Thyroid gland (tissue), 4 donors: Measurements from ENCODE around the gene CAMTA1. TPM values are rescaled to one million over a fixed set of nuclear protein-coding genes. Genes with fewer than 3 reads are reported as not detected.

Experiments used
- DNase-seq, 2 donors: peaks; one replicate each; pipeline ENCODE4 v3.0.0-alpha.2; 2019
- H3K27ac ChIP-seq, 3 donors: fragments of 200-600 bp; sonication (generic); 1 replicate in 2 of 3; 2 replicates in 1 of 3; pipeline ENCODE4 v1.5.1; 2016 to 2019; ENCODE audit warnings: mild to moderate bottlenecking in 1 of 3, moderate library complexity in 1 of 3
- H3K27me3 ChIP-seq: fragments of 200-600 bp; sonication (generic); one replicate; pipeline ENCODE4 v1.5.1; 2019
- H3K36me3 ChIP-seq, 2 donors: fragments of 200-600 bp; sonication (generic); one replicate each; pipeline ENCODE4 v1.5.1; 2016 to 2019
- H3K4me1 ChIP-seq, 2 donors: fragments of 200-600 bp; sonication (generic); one replicate each; pipeline ENCODE4 v1.5.1; 2017 to 2019
- H3K4me3 ChIP-seq, 3 donors: fragments of 200-600 bp; sonication (generic); replicated peaks in 1 of 3; 1 replicate in 2 of 3; 2 replicates in 1 of 3; pipeline ENCODE4 v1.5.1; 2016; ENCODE audit warnings: mild to moderate bottlenecking in 1 of 3
- H3K9me3 ChIP-seq: fragments of 200-600 bp; sonication (generic); one replicate; pipeline ENCODE4 v1.5.1; 2017
- POLR2A ChIP-seq, 2 donors: fragments of 450-650 bp; IDR thresholded peaks; one replicate each; pipeline ENCODE4 v1.6.1; 2017; ENCODE audit warnings: antibody characterized with exemption in 2 of 2, mild to moderate bottlenecking in 2 of 2, moderate library complexity in 1 of 2
- WGBS, 2 donors: methylation state at CpG; one replicate each; pipeline ENCODE4 v1.1.5; 2017; 5-methylcytosine and 5-hydroxymethylcytosine counted together
- intact Hi-C: fragments of 100-400 bp; cut with DNase I; formaldehyde crosslinking; loops from one replicate; pipeline ENCODE4 v1.15.1; 2023
- total RNA-seq, 4 donors: library from RNA; depleted of rRNA; stranded (reverse); fragments of >200 nt; gene quantifications; one replicate each; pipeline ENCODE4 v1.2.3, GENCODE V29; 2016
- TF ChIP-seq, protein P1 (sequence below), 6 experiments: fragments of 200-600 bp in 3 of 6; fragments of 450-650 bp in 3 of 6; sonication (generic) in 3 of 6; IDR thresholded peaks; one replicate each; pipeline ENCODE4 v1.5.1; 2016 to 2019; ENCODE audit warnings: antibody characterized with exemption in 6 of 6, mild to moderate bottlenecking in 2 of 6, inconsistent platforms in 1 of 6, moderate library complexity in 1 of 6

Gene CAMTA1
- total RNA-seq, 4 donors from 2014 or later = 63.9 to 124 (median 101) TPM

DNA sequence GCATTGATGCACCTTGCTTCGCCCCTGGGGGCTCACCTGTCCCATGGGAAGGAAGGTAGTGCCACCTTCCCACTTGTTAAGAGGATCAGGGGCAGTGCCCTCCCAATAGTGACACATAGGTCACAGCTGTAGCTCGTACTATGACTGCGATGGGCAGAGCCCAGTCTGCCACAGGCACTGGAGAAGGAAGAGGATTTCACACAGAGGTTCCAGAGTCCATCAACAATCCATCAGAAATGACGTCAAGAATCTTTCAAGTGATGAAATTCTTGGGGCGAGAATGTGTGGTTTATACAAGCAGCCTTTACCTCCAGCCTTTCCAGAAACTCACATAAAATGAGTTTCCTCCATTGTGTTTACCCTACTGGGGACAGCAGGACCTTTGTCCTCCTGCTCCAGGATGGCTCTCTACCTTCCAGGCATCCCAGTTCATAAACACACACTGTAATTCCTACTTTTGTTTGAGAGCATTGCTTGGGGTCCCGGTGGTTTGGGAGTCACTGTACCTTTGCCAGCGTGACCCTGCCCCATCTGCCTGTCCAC lies 725.2 kb downstream of the CAMTA1 start:
- Histone ChIP-seq H3K4me3 (no peak overlapping the region), H3K9me3 (no peaks in the 10 kb centered on the region), H3K4me1 (peaks cover 0 to 5% of the 10 kb centered on the region in 2 donors), H3K27me3 (no peaks in the 10 kb centered on the region), H3K27ac (no peak overlapping the region), H3K36me3 (no peaks in the 10 kb centered on the region)
- WGBS, 2 donors = 86 to 91% methylated on average over 5 to 6 of the region's 7 CpGs
- DNase-seq = no peak
- intact Hi-C loops = no loop called here
- TF ChIP-seq, protein P1, sequence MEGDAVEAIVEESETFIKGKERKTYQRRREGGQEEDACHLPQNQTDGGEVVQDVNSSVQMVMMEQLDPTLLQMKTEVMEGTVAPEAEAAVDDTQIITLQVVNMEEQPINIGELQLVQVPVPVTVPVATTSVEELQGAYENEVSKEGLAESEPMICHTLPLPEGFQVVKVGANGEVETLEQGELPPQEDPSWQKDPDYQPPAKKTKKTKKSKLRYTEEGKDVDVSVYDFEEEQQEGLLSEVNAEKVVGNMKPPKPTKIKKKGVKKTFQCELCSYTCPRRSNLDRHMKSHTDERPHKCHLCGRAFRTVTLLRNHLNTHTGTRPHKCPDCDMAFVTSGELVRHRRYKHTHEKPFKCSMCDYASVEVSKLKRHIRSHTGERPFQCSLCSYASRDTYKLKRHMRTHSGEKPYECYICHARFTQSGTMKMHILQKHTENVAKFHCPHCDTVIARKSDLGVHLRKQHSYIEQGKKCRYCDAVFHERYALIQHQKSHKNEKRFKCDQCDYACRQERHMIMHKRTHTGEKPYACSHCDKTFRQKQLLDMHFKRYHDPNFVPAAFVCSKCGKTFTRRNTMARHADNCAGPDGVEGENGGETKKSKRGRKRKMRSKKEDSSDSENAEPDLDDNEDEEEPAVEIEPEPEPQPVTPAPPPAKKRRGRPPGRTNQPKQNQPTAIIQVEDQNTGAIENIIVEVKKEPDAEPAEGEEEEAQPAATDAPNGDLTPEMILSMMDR (IDR thresholded peaks at IDR 0.05) = no peak
- TF ChIP-seq POLR2A (IDR thresholded peaks at IDR 0.05) = no peak

DNA sequence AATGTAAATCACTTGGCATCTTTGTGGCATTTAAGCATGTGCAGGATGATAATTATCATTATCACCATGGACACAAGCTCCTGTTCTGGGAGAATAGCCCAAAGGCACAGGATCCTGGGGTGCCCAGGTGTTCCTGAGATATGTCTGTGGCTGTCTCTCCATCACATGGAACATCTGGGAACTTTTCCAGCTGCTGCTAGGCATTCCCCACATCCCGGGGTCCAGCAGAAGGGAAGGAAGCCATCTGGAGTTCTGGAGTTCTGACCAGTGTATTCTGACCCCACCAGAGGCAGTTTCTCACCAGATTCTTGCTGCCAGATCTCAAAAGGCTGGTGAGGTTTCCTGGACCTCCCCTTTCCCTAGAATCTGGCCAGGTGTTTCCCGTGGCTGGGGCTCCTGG lies 726.1 kb downstream of the CAMTA1 start:
- Histone ChIP-seq H3K27ac (no peak overlapping the region), H3K4me1 (peaks cover 0 to 6% of the 10 kb centered on the region in 2 donors), H3K9me3 (no peaks in the 10 kb centered on the region), H3K36me3 (no peaks in the 10 kb centered on the region), H3K27me3 (no peaks in the 10 kb centered on the region), H3K4me3 (no peak overlapping the region)
- WGBS, 2 donors = 36 to 53% methylated on average over 2 of the region's 2 CpGs
- TF ChIP-seq POLR2A (IDR thresholded peaks at IDR 0.05) = no peak
- TF ChIP-seq, protein P1 (IDR thresholded peaks at IDR 0.05) = no peak
- intact Hi-C loops = no loop called here
- no peak for DNase-seq

DNA sequence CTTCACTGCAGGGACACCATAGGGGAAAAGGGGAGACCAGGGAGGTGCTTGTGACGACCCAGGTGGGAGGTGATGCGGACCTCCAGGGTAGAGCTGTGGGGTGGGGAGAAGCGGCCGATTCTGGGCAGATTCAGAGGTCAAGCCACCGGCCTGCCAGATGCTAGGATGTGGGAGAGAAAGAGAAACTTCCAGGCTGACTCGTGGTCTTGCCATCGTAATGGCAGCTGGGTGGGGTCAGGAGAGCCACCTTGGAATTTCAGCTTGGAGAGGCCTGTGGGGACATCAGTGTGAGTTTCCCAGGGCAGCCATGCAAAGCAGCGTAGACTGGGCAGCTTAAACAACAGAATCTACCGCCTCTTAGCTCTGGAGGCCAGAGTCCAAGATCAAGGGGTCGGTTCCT lies 727.8 kb downstream of the CAMTA1 start:
- no peak overlapping the region for H3K27ac ChIP-seq
- no peaks in the 10 kb centered on the region for H3K9me3 ChIP-seq
- no peaks in the 10 kb centered on the region for H3K27me3 ChIP-seq
- intact Hi-C loops = no loop called here
- no peaks in the 10 kb centered on the region for H3K36me3 ChIP-seq
- no peak for TF ChIP-seq POLR2A (IDR thresholded peaks at IDR 0.05)
- TF ChIP-seq, protein P1 (IDR thresholded peaks at IDR 0.05) = no peak
- H3K4me3 ChIP-seq = no peak overlapping the region
- DNase-seq = no peak
- 89 to 98% methylated on average over 10 of the region's 10 CpGs for WGBS, 2 donors
- peaks cover 0 to 6% of the 10 kb centered on the region in 2 donors for H3K4me1 ChIP-seq

DNA sequence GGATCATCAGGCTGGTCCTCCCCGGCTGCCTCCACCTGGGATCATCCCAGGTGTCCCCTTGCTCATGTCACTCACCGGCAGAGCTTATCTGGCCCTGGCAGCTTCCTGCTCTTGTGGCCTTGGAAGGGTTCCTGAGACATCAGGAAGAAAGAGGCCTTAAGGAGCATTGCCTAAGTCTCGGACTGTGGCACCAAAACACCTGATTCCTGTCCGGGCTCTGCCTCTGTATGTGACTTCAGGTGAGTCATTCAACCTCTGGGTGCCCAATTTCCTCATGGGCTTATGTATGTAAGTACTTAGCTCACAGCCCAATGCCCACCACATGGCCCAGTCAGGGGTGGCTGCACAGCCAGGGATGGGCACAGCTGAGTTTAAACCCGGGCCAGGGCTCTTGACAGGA lies 729.9 kb downstream of the CAMTA1 start:
- peaks cover 0 to 6% of the 10 kb centered on the region in 2 donors for H3K4me1 ChIP-seq
- no peaks in the 10 kb centered on the region for H3K27me3 ChIP-seq
- H3K4me3 ChIP-seq = no peak overlapping the region
- DNase-seq = no peak
- 78 to 87% methylated on average over 3 to 5 of the region's 5 CpGs for WGBS, 2 donors
- no peaks in the 10 kb centered on the region for H3K36me3 ChIP-seq
- no peaks in the 10 kb centered on the region for H3K9me3 ChIP-seq
- intact Hi-C loops = no loop called here
- TF ChIP-seq, protein P1 (IDR thresholded peaks at IDR 0.05) = no peak
- no peak for TF ChIP-seq POLR2A (IDR thresholded peaks at IDR 0.05)
- no peak overlapping the region for H3K27ac ChIP-seq

DNA sequence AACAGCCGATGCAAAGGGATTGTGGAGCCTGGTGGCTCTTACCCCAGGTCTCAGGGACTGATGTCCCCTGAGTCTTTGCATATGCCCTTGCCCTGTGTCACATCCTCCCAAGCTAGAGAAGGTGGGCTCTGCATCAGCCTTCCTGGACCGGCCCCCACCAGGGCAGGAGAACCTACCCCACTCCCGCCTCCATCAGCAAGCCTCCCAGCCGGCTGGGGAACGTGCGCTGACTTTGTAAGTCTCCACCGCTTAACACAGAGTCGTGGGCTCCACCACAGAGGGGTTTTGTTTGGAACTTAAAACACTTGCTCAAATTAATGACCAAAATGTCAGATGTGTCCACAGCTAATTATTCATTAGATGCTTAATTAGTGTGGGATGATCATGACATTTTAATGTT lies 730.6 kb downstream of the CAMTA1 start:
- intact Hi-C loops = no loop called here
- TF ChIP-seq, protein P1 (IDR thresholded peaks at IDR 0.05) = no peak
- no peak for TF ChIP-seq POLR2A (IDR thresholded peaks at IDR 0.05)

More for the DNA sequence above, 730.6 kb downstream of the CAMTA1 start:
- Histone ChIP-seq H3K9me3 (no peaks in the 10 kb centered on the region), H3K36me3 (no peaks in the 10 kb centered on the region), H3K27ac (no peak overlapping the region), H3K27me3 (no peaks in the 10 kb centered on the region), H3K4me3 (no peak overlapping the region), H3K4me1 (peaks cover 0 to 6% of the 10 kb centered on the region in 2 donors)
- DNase-seq = no peak
- 76 to 88% methylated on average over 4 to 8 of the region's 8 CpGs for WGBS, 2 donors
